PC-3 (cell line): ENCODE data around the gene RAB22A. TPM values are rescaled to one million over a fixed set of nuclear protein-coding genes. Genes with fewer than 3 reads are reported as not detected.

Source experiments
- ATAC-seq: fragments of 200-7000 bp; cut with Tn5 transposase; 2 replicates; pipeline ENCODE4 v1.9.1; 2020; ENCODE audit warnings: mild to moderate bottlenecking, moderate library complexity
- BruUV-seq: library from RNA; stranded (reverse); fragments of 400-500 nt; replicated peaks from 2 replicates; lab custom pipeline; 2021; lab: Mats Ljungman, UMichigan
- CTCF ChIA-PET: fragments of 300-600 bp; sonication (Branson Sonifier 250); formaldehyde crosslinking; loops from one replicate; lab custom pipeline; 2022; ENCODE audit warnings: antibody characterized with exemption; lab: Charles Lee
- POLR2A ChIA-PET: fragments of 300-600 bp; sonication (Branson Sonifier 250); formaldehyde crosslinking; loops from one replicate; lab custom pipeline; 2022; ENCODE audit warnings: antibody characterized with exemption; ENCODE audit not compliant: unreplicated experiment; lab: Charles Lee
- DNase-seq: peaks from one replicate; pipeline ENCODE4 v3.0.0-alpha.2; 2015
- H2AFZ ChIP-seq: fragments of 300-600 bp; sonication (generic); 2 replicates; pipeline ENCODE4 v1.6.0; 2016; ENCODE audit warnings: antibody characterized with exemption, low read length
- H3F3A ChIP-seq: fragments of 300-600 bp; sonication (generic); one replicate; pipeline ENCODE4 v1.6.0; 2017; ENCODE audit warnings: antibody characterized with exemption, low read length, control low read depth, mild to moderate bottlenecking; ENCODE audit not compliant: unreplicated experiment
- H3K27ac ChIP-seq: fragments of 300-600 bp; sonication (generic); 2 replicates; pipeline ENCODE4 v1.5.1; 2016; ENCODE audit warnings: mild to moderate bottlenecking, low read length
- H3K27me3 ChIP-seq: fragments of 300-600 bp; sonication (generic); 2 replicates; pipeline ENCODE4 v1.6.1; 2016; ENCODE audit warnings: low read length, mixed read lengths
- H3K36me3 ChIP-seq: fragments of 300-600 bp; sonication (generic); 2 replicates; pipeline ENCODE4 v1.6.1; 2016; ENCODE audit warnings: low read depth, mixed run types, low read length, mixed read lengths
- H3K4me1 ChIP-seq: fragments of 300-600 bp; sonication (generic); 2 replicates; pipeline ENCODE4 v1.5.1; 2016; ENCODE audit warnings: low read length; ENCODE audit not compliant: insufficient read depth
- H3K4me2 ChIP-seq: fragments of 300-600 bp; sonication (generic); 2 replicates; pipeline ENCODE4 v1.6.0; 2016; ENCODE audit warnings: low read length
- H3K4me3 ChIP-seq: fragments of 300-600 bp; sonication (generic); 2 replicates; pipeline ENCODE4 v1.5.1; 2016; ENCODE audit warnings: mild to moderate bottlenecking, low read length, mixed read lengths
- H3K79me2 ChIP-seq: fragments of 300-600 bp; sonication (generic); 2 replicates; pipeline ENCODE4 v1.6.1; 2017; ENCODE audit warnings: low read length, mixed read lengths
- H3K9ac ChIP-seq: fragments of 300-600 bp; sonication (generic); 2 replicates; pipeline ENCODE4 v1.6.0; 2016; ENCODE audit warnings: mild to moderate bottlenecking, low read length
- H3K9me2 ChIP-seq: fragments of 300-600 bp; sonication (generic); replicated peaks from 2 replicates; pipeline ENCODE4 v1.6.1; 2016; ENCODE audit warnings: mixed run types, low read length, mixed read lengths
- H3K9me3 ChIP-seq: fragments of 300-600 bp; sonication (generic); 2 replicates; pipeline ENCODE4 v1.6.1; 2016; ENCODE audit warnings: low read length, mixed read lengths
- H4K20me1 ChIP-seq: fragments of 300-600 bp; sonication (generic); 2 replicates; pipeline ENCODE4 v1.6.1; 2016; ENCODE audit warnings: low read length, mixed read lengths
- CTCF ChIP-seq: fragments of 300-600 bp; sonication (generic); conservative IDR thresholded peaks from 2 replicates; pipeline ENCODE4 v1.5.1; 2017; ENCODE audit warnings: antibody characterized with exemption, low read depth, mild to moderate bottlenecking, low read length
- EZH2 ChIP-seq: fragments of 300-600 bp; sonication (generic); IDR thresholded peaks from one replicate; pipeline ENCODE4 v1.6.1; 2017; ENCODE audit warnings: antibody characterized with exemption, mild to moderate bottlenecking, low read length; ENCODE audit not compliant: unreplicated experiment
- EZH2phosphoT487 ChIP-seq: fragments of 300-600 bp; sonication (generic); IDR thresholded peaks from 2 replicates; pipeline ENCODE4 v1.6.1; 2018; ENCODE audit warnings: mild to moderate bottlenecking, antibody characterized with exemption, low read length, borderline replicate concordance
- intact Hi-C: fragments of 100-400 bp; cut with micrococcal nuclease; formaldehyde crosslinking; loops from 2 replicates; pipeline ENCODE4 v1.9.0; 2023
- total RNA-seq: library from RNA; depleted of rRNA; stranded (reverse); fragments of >200 nt; gene quantifications from 2 replicates; pipeline ENCODE4 v1.2.3, GENCODE V29; 2014

Gene RAB22A
- total RNA-seq, 1 experiment from 2014 or later = 47.4 TPM

GRCh38 chr20:58389324-58389967, 79.9 kb downstream of the RAB22A start:
- Histone ChIP-seq H3K4me2 (peak overlapping the region; percentile 83), H3K9ac (peak overlapping the region; percentile 98), H3K9me2 (no peaks in the 10 kb centered on the region), H3K36me3 (peaks cover 23% of the 10 kb centered on the region), H3K9me3 (no peaks in the 10 kb centered on the region), H3K79me2 (peaks cover 54% of the 10 kb centered on the region), H3K27ac (peak overlapping the region; percentile 69), H3K27me3 (no peaks in the 10 kb centered on the region), H3K4me3 (peak overlapping the region; percentile 83), H4K20me1 (peaks cover 28% of the 10 kb centered on the region), H3F3A (no peaks in the 10 kb centered on the region), H2AFZ (peak overlapping the region; percentile 76), H3K4me1 (peaks cover 34% of the 10 kb centered on the region)
- peak; percentile 48 for ATAC-seq
- intact Hi-C loops = loop anchor here (5.0 to 10.0 kb wide), 2 partner anchors 55 to 82 kb away; partner anchors contain the start of gene RAB22A
- TF ChIP-seq CTCF (no peak), EZH2phosphoT487 (no peak), EZH2 (no peak)
- ChIA-PET POLR2A (interaction anchor here (0.6 to 1.1 kb wide), 7 partner anchors 18 to 1165 kb away, joined by 3 to 8 read pairs (median 4); no protein-coding TSS in a partner anchor), CTCF (no interaction called here)
- peak; percentile 52 for DNase-seq
- BruUV-seq = no TSS peak

GRCh38 chr20:58389968-58390658, 80.6 kb downstream of the RAB22A start:
- Histone ChIP-seq H3K9ac (peak overlapping the region; percentile 98), H3K4me1 (peaks cover 34% of the 10 kb centered on the region), H3K79me2 (peaks cover 60% of the 10 kb centered on the region), H3K9me3 (no peaks in the 10 kb centered on the region), H2AFZ (peak overlapping the region; percentile 76; the same call in 1 of the 2 replicates), H3K36me3 (peaks cover 27% of the 10 kb centered on the region), H4K20me1 (peaks cover 32% of the 10 kb centered on the region), H3K27ac (peak overlapping the region; percentile 69), H3K4me3 (peak overlapping the region; percentile 83), H3K9me2 (no peaks in the 10 kb centered on the region), H3F3A (no peaks in the 10 kb centered on the region), H3K4me2 (peak overlapping the region; percentile 83), H3K27me3 (no peaks in the 10 kb centered on the region)
- intact Hi-C loops = loop anchor here (5.0 to 10.0 kb wide), 2 partner anchors 55 to 83 kb away; partner anchors contain the start of gene RAB22A
- CTCF ChIA-PET = no interaction called here
- POLR2A ChIA-PET = interaction anchor here (0.6 to 1.1 kb wide), 2 partner anchors 33 to 1166 kb away, joined by 4 to 8 read pairs; no protein-coding TSS in a partner anchor
- no peak for ATAC-seq
- DNase-seq = no peak
- TF ChIP-seq CTCF = no peak
- TF ChIP-seq EZH2 = no peak
- TF ChIP-seq EZH2phosphoT487 = no peak
- BruUV-seq = no TSS peak
